Peyer's patch (tissue), 4 donors: Measurements from ENCODE around the gene SNRNP200. TPM values are rescaled to one million over a fixed set of nuclear protein-coding genes. Genes with fewer than 3 reads are reported as not detected.

Experiments used
- DNase-seq, 3 donors: peaks; one replicate each; pipeline ENCODE4 v3.0.0-alpha.2; 2017 to 2019
- H3K27ac ChIP-seq, 4 donors: fragments of 200-600 bp; sonication (generic); one replicate each; pipeline ENCODE4 v1.5.1; 2016 to 2019
- H3K27me3 ChIP-seq, 2 donors: fragments of 200-600 bp; sonication (generic); one replicate each; pipeline ENCODE4 v1.5.1; 2019
- H3K36me3 ChIP-seq, 3 donors: fragments of 200-600 bp; sonication (generic); one replicate each; pipeline ENCODE4 v1.5.1; 2016 to 2019
- H3K4me1 ChIP-seq, 4 donors: fragments of 200-600 bp; sonication (generic); one replicate each; pipeline ENCODE4 v1.5.1; 2016 to 2019
- H3K4me3 ChIP-seq, 4 donors: fragments of 200-600 bp; sonication (generic); 1 replicate in 3 of 4; 2 replicates in 1 of 4; pipeline ENCODE4 v1.5.1; 2016 to 2019; ENCODE audit warnings: mild to moderate bottlenecking in 1 of 4
- H3K9me3 ChIP-seq, 4 donors: fragments of 200-600 bp; sonication (generic); one replicate each; pipeline ENCODE4 v1.5.1; 2016 to 2019; ENCODE audit warnings: mild to moderate bottlenecking in 1 of 4
- CTCF ChIP-seq, 6 experiments: fragments of 450-650 bp in 4 of 6; fragments of 200-600 bp in 2 of 6; sonication (generic) in 1 of 6; IDR thresholded peaks; one replicate each; pipeline ENCODE4 v1.5.1; 2017 to 2019; ENCODE audit warnings: antibody characterized with exemption in 6 of 6, mild to moderate bottlenecking in 3 of 6, moderate library complexity in 1 of 6
- POLR2A ChIP-seq, 2 donors: fragments of 450-650 bp; IDR thresholded peaks; one replicate each; pipeline ENCODE4 v1.5.1; 2017; ENCODE audit warnings: antibody characterized with exemption in 2 of 2, mild to moderate bottlenecking in 2 of 2, moderate library complexity in 2 of 2
- total RNA-seq, 4 donors: library from RNA; depleted of rRNA; stranded (reverse); fragments of >200 nt; gene quantifications; one replicate each; pipeline ENCODE4 v1.1.0, GENCODE V29; 2016

The SNRNP200 gene
- total RNA-seq, 4 donors from 2014 or later, result 96.7 to 189 (median 119) TPM

GRCh38 chr2:96318723-96319122 is 13.4 kb upstream of the SNRNP200 start:
- no peak for DNase-seq
- TF ChIP-seq CTCF (IDR thresholded peaks at IDR 0.05) (no peak), POLR2A (IDR thresholded peaks at IDR 0.05) (no peak)
- no peaks in the 10 kb centered on the region for H3K36me3 ChIP-seq
- peaks cover 0 to 7% (median 3%) of the 10 kb centered on the region in 4 donors for H3K4me1 ChIP-seq
- H3K9me3 ChIP-seq, result no peaks in the 10 kb centered on the region
- H3K4me3 ChIP-seq, result no peak overlapping the region
- no peak overlapping the region for H3K27ac ChIP-seq
- H3K27me3 ChIP-seq, result no peaks in the 10 kb centered on the region

GRCh38 chr2:96317584-96317997 is 12.2 kb upstream of the SNRNP200 start:
- Histone ChIP-seq H3K4me1 (peaks cover 0 to 7% (median 3%) of the 10 kb centered on the region in 4 donors), H3K4me3 (no peak overlapping the region), H3K36me3 (no peaks in the 10 kb centered on the region), H3K27ac (no peak overlapping the region), H3K9me3 (no peaks in the 10 kb centered on the region), H3K27me3 (no peaks in the 10 kb centered on the region)
- DNase-seq, result no peak
- TF ChIP-seq POLR2A (IDR thresholded peaks at IDR 0.05) (no peak), CTCF (IDR thresholded peaks at IDR 0.05) (no peak)

- no peak overlapping the region for H3K4me3 ChIP-seq
- no peaks in the 10 kb centered on the region for H3K27me3 ChIP-seq
- H3K9me3 ChIP-seq, result no peaks in the 10 kb centered on the region
- H3K27ac ChIP-seq, result no peak overlapping the region
- H3K4me1 ChIP-seq, result peaks cover 0 to 5% (median 2%) of the 10 kb centered on the region in 4 donors
- H3K36me3 ChIP-seq, result no peaks in the 10 kb centered on the region
- TF ChIP-seq POLR2A (IDR thresholded peaks at IDR 0.05), result no peak
- TF ChIP-seq CTCF (IDR thresholded peaks at IDR 0.05), result no peak
- DNase-seq, result no peak
Measured at GRCh38 chr2:96316999-96317398, 11.7 kb upstream of the SNRNP200 start.

- TF ChIP-seq CTCF (IDR thresholded peaks at IDR 0.05) (no peak), POLR2A (IDR thresholded peaks at IDR 0.05) (no peak)
- DNase-seq, result peak in 2 of 3 donors; percentile 45 to 75
- Histone ChIP-seq H3K36me3 (no peaks in the 10 kb centered on the region), H3K27me3 (no peaks in the 10 kb centered on the region), H3K9me3 (no peaks in the 10 kb centered on the region), H3K27ac (peak overlapping the region in 2 of 4 donors; percentile 3 to 33), H3K4me1 (peaks cover 0 to 5% (median 0%) of the 10 kb centered on the region in 4 donors), H3K4me3 (no peak overlapping the region)
Measured at GRCh38 chr2:96315400-96316071, 10.2 kb upstream of the SNRNP200 start.

GRCh38 chr2:96315005-96315399 is 9.7 kb upstream of the SNRNP200 start:
- Histone ChIP-seq H3K4me3 (no peak overlapping the region), H3K27ac (peak overlapping the region in 1 of 4 donors; percentile 33), H3K27me3 (no peaks in the 10 kb centered on the region), H3K9me3 (no peaks in the 10 kb centered on the region), H3K36me3 (no peaks in the 10 kb centered on the region), H3K4me1 (peaks cover 0 to 5% (median 0%) of the 10 kb centered on the region in 4 donors)
- no peak for DNase-seq
- TF ChIP-seq CTCF (IDR thresholded peaks at IDR 0.05) (no peak), POLR2A (IDR thresholded peaks at IDR 0.05) (no peak)
